HepG2 (cell line): ENCODE measurements around the gene NIPSNAP3A.
A peak's percentile ranks its signal among the peaks of the same experiment; 100 is the strongest.

Source experiments
- CENPX ChIP-seq: sonication (generic); formaldehyde crosslinking; IDR thresholded peaks from 2 replicates; pipeline ENCODE4 v1.9.0; 2021; ENCODE audit warnings: mild to moderate bottlenecking, missing genetic modification reagents, moderate library complexity
- CTCF ChIP-seq: sonication (generic); formaldehyde crosslinking; IDR thresholded peaks from 2 replicates; pipeline ENCODE4 v1.5.0; 2020; ENCODE audit warnings: mild to moderate bottlenecking, missing genetic modification reagents, moderate library complexity
- EP300 ChIP-seq, 3 experiments: sonication (generic) in 1 of 3; formaldehyde crosslinking in 1 of 3; IDR thresholded peaks; 2 replicates each; pipeline versions ENCODE4 v1.5.1 to v1.6.1; 2011 to 2020; ENCODE audit warnings: low read depth in 2 of 3, low read length in 2 of 3, borderline replicate concordance in 1 of 3, improper control_type of control experiment in 1 of 3, mild to moderate bottlenecking in 1 of 3, missing genetic modification reagents in 1 of 3, moderate library complexity in 1 of 3
- JUN ChIP-seq: sonication (generic); formaldehyde crosslinking; IDR thresholded peaks from 2 replicates; pipeline ENCODE4 v1.4.0; 2020; ENCODE audit warnings: mild to moderate bottlenecking, missing genetic modification reagents
- KAT7 ChIP-seq: IDR thresholded peaks from 2 replicates; pipeline ENCODE4 v1.6.1; 2018; ENCODE audit warnings: borderline replicate concordance, missing compliant biosample characterization
- MAFK ChIP-seq, 2 experiments: IDR thresholded peaks in 1 of 2; conservative IDR thresholded peaks in 1 of 2; 2 replicates each; pipeline ENCODE4 v1.6.1; 2011; ENCODE audit warnings: improper control_type of control experiment in 2 of 2, low read length in 2 of 2
- POLR2A ChIP-seq, 2 experiments: IDR thresholded peaks; 2 replicates each; pipeline ENCODE4 v1.6.1; 2011; ENCODE audit warnings: low read depth in 2 of 2, low read length in 2 of 2, mild to moderate bottlenecking in 1 of 2, moderate library complexity in 1 of 2; ENCODE audit not compliant: insufficient read depth in 1 of 2
- RAD21 ChIP-seq: fragments of 450-650 bp; formaldehyde crosslinking; IDR thresholded peaks from 2 replicates; pipeline ENCODE4 v1.5.0; 2020; ENCODE audit warnings: mild to moderate bottlenecking
- TMF1 ChIP-seq: sonication (generic); formaldehyde crosslinking; IDR thresholded peaks from 2 replicates; pipeline ENCODE4 v1.8.1; 2022; ENCODE audit warnings: low read depth, missing genetic modification reagents
- ZNF432 ChIP-seq: sonication (generic); formaldehyde crosslinking; IDR thresholded peaks from 2 replicates; pipeline ENCODE4 v1.5.0; 2020; ENCODE audit warnings: missing genetic modification reagents, mild to moderate bottlenecking, borderline replicate concordance
- ZNF704 ChIP-seq: sonication (generic); formaldehyde crosslinking; IDR thresholded peaks from 2 replicates; pipeline ENCODE4 v1.8.1; 2023; ENCODE audit warnings: mild to moderate bottlenecking, inconsistent platforms, moderate library complexity, missing genetic modification reagents, borderline replicate concordance
- TF ChIP-seq, protein P1 (sequence below): sonication (generic); formaldehyde crosslinking; IDR thresholded peaks from 2 replicates; pipeline ENCODE4 v1.4.0; 2020; ENCODE audit warnings: missing genetic modification reagents
- TF ChIP-seq, protein P2 (sequence below): sonication (generic); formaldehyde crosslinking; IDR thresholded peaks from 2 replicates; pipeline ENCODE4 v1.4.0; 2020; ENCODE audit warnings: missing genetic modification reagents

DNA sequence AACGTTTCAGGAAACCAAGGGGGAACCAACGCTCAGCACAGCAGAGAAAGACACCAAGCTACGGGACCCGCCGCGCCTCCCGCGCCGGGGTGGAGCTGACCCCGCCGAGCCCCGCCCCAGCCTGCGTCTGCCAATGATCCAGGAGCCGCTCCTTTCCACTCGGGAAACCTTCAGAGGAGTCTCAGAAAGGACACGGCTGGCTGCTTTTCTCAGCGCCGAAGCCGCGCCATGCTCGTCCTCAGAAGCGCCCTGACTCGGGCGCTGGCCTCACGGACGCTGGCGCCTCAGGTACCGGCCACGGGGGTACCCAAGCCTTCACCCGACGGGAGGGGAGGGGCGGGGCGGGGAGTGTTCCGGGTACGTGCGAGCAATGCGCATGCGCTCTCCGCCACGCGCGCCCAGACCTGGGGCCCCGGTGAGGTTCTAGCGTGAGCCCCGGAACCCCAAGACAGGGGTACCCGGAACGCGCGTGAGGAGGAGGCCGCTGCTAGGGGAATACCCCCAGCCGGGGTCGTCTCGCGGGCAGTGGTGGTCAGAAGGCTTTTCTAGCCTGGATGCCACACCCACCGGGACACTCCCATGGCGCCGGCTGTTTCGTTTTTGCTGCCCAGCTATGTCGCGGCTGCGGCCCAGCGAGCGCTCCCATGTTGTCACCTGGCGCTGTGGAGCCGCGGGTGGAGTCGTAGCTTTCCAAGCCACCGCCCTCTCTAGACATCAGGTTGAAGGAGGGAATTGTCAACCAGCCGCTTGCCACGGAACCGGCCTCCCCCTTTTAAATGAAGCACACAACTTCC, at the start of gene NIPSNAP3A:
- TF ChIP-seq, protein P1, sequence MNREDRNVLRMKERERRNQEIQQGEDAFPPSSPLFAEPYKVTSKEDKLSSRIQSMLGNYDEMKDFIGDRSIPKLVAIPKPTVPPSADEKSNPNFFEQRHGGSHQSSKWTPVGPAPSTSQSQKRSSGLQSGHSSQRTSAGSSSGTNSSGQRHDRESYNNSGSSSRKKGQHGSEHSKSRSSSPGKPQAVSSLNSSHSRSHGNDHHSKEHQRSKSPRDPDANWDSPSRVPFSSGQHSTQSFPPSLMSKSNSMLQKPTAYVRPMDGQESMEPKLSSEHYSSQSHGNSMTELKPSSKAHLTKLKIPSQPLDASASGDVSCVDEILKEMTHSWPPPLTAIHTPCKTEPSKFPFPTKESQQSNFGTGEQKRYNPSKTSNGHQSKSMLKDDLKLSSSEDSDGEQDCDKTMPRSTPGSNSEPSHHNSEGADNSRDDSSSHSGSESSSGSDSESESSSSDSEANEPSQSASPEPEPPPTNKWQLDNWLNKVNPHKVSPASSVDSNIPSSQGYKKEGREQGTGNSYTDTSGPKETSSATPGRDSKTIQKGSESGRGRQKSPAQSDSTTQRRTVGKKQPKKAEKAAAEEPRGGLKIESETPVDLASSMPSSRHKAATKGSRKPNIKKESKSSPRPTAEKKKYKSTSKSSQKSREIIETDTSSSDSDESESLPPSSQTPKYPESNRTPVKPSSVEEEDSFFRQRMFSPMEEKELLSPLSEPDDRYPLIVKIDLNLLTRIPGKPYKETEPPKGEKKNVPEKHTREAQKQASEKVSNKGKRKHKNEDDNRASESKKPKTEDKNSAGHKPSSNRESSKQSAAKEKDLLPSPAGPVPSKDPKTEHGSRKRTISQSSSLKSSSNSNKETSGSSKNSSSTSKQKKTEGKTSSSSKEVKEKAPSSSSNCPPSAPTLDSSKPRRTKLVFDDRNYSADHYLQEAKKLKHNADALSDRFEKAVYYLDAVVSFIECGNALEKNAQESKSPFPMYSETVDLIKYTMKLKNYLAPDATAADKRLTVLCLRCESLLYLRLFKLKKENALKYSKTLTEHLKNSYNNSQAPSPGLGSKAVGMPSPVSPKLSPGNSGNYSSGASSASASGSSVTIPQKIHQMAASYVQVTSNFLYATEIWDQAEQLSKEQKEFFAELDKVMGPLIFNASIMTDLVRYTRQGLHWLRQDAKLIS: no peak
- no peak for TF ChIP-seq ZNF432 (CRISPR knock-in tag)
- 0 out of 2 replicates have a peak, but pooled peaks have one; percentile 11 for TF ChIP-seq RAD21 (CRISPR knock-in tag)
- peak; percentile 46 to 73; a peak in 3 of 4 replicates for TF ChIP-seq POLR2A (IDR thresholded peaks at IDR 0.05; ENCODE audit: insufficient read depth in 1 of 2, low read depth in 2 of 2, low read length in 2 of 2)
- TF ChIP-seq TMF1 (CRISPR knock-in tag): 0 out of 2 replicates have a peak, but pooled peaks have one; percentile 30
- TF ChIP-seq MAFK (conservative IDR thresholded peaks at IDR 0.05 in 1 of 2, IDR thresholded peaks at IDR 0.05 in 1 of 2; ENCODE audit: low read length in 2 of 2): no peak
- TF ChIP-seq ZNF704 (CRISPR knock-in tag): no peak
- no peak for TF ChIP-seq CENPX (CRISPR knock-in tag)
- no peak for TF ChIP-seq KAT7 (CRISPR knock-in tag)
- TF ChIP-seq CTCF (CRISPR knock-in tag): peak; percentile 18; the same call in 1 of the 2 replicates
- TF ChIP-seq, protein P2, sequence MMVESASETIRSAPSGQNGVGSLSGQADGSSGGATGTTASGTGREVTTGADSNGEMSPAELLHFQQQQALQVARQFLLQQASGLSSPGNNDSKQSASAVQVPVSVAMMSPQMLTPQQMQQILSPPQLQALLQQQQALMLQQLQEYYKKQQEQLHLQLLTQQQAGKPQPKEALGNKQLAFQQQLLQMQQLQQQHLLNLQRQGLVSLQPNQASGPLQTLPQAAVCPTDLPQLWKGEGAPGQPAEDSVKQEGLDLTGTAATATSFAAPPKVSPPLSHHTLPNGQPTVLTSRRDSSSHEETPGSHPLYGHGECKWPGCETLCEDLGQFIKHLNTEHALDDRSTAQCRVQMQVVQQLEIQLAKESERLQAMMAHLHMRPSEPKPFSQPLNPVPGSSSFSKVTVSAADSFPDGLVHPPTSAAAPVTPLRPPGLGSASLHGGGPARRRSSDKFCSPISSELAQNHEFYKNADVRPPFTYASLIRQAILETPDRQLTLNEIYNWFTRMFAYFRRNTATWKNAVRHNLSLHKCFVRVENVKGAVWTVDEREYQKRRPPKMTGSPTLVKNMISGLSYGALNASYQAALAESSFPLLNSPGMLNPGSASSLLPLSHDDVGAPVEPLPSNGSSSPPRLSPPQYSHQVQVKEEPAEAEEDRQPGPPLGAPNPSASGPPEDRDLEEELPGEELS (CRISPR knock-in tag): 0 out of 2 replicates have a peak, but pooled peaks have one; percentile 19
- 0 out of 2 replicates have a peak, but pooled peaks have one; percentile 38 for TF ChIP-seq JUN (CRISPR knock-in tag)
- TF ChIP-seq EP300 (IDR thresholded peaks at IDR 0.05; ENCODE audit: low read depth in 2 of 2, low read length in 2 of 2): no peak
- TF ChIP-seq EP300 (CRISPR knock-in tag; IDR thresholded peaks at IDR 0.05; ENCODE audit: borderline replicate concordance): no peak
